ENCODE data around the gene AKT1.

Gene AKT1

DNA sequence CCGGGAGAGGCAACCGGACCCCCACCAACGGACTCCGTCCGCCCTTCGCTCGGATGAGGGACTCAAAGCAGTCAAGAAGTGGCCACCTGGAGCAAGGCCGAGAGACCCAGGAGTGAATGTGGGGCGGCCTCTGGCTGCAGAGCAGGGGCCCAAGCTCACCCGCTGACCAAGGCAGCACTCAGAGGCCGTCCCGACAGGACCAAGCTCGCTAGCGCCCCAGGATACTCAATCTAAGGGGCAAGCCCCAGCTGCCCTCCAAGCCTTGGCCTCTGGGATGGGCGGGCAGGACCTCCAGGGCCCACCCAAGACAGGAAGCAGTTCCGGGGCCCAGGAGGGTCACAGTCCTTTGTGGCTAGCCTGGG, 936 bp downstream of the AKT1 start:
- peak overlapping the region; percentile 80 to 89 for H3K4me3 ChIP-seq (ENCODE audit: low read length in 2 of 2)
- H4K8ac ChIP-seq (ENCODE audit: low read depth, low read length) = no peak overlapping the region
- no peak overlapping the region for H4K91ac ChIP-seq (ENCODE audit: low read depth, low read length, poor library complexity)
- H3K4me1 ChIP-seq (ENCODE audit: control insufficient read depth in 2 of 2, insufficient read depth in 1 of 2, low read depth in 1 of 2, low read length in 2 of 2) = peaks cover 19 to 39% of the 10 kb centered on the region in 2 donors
- peak overlapping the region; percentile 93 for H3K9ac ChIP-seq (ENCODE audit: low read depth, low read length, poor library complexity)
- H3K14ac ChIP-seq (ENCODE audit: low read length) = no peak overlapping the region
- no peak overlapping the region for H3K4ac ChIP-seq (ENCODE audit: low read length)
- no peak overlapping the region for H2BK12ac ChIP-seq (ENCODE audit: low read length)
- H3K27me3 ChIP-seq (ENCODE audit: control insufficient read depth in 3 of 3, insufficient read depth in 3 of 3, low read depth in 1 of 3, low read length in 3 of 3) = peaks cover 0 to 39% (median 31%) of the 10 kb centered on the region in 3 experiments
- H3K79me1 ChIP-seq (ENCODE audit: low read depth, low read length) = peaks cover 36% of the 10 kb centered on the region
- peak overlapping the region; percentile 28 for H2AFZ ChIP-seq (ENCODE audit: low read length)
- H2AK5ac ChIP-seq (ENCODE audit: low read depth, low read length) = peak overlapping the region; percentile 28
- peak overlapping the region; percentile 88 for H3K18ac ChIP-seq (ENCODE audit: low read length)
- H3K23ac ChIP-seq (ENCODE audit: low read depth, low read length, poor library complexity) = no peak overlapping the region
- H2BK120ac ChIP-seq (ENCODE audit: low read depth, low read length) = no peak overlapping the region
- peak overlapping the region; percentile 90 for H3K4me2 ChIP-seq (ENCODE audit: insufficient read depth, low read length, poor library complexity, severe bottlenecking)
- H2BK15ac ChIP-seq (ENCODE audit: low read length) = no peak overlapping the region
- DNase-seq (ENCODE audit: low spot score) = no peak
- peak overlapping the region; percentile 70 for H2BK5ac ChIP-seq (ENCODE audit: low read length)
- no peak overlapping the region for H3K27ac ChIP-seq (replicated peaks; ENCODE audit: low read length)
- peaks cover 17 to 41% of the 10 kb centered on the region in 2 donors for H3K36me3 ChIP-seq (replicated peaks in 1 of 2; ENCODE audit: control insufficient read depth in 2 of 2, insufficient read depth in 2 of 2, low read length in 2 of 2)
- H3K9me3 ChIP-seq (replicated peaks in 1 of 2; ENCODE audit: control insufficient read depth in 2 of 2, insufficient read depth in 1 of 2, low read depth in 1 of 2, low read length in 2 of 2) = no peaks in the 10 kb centered on the region
- no CpG with 5 or more reads among the region's 16 CpGs for WGBS, 2 donors (ENCODE audit: extremely low coverage in 2 of 2, insufficient read length in 2 of 2, insufficient replicate concordance in 1 of 2)

DNA sequence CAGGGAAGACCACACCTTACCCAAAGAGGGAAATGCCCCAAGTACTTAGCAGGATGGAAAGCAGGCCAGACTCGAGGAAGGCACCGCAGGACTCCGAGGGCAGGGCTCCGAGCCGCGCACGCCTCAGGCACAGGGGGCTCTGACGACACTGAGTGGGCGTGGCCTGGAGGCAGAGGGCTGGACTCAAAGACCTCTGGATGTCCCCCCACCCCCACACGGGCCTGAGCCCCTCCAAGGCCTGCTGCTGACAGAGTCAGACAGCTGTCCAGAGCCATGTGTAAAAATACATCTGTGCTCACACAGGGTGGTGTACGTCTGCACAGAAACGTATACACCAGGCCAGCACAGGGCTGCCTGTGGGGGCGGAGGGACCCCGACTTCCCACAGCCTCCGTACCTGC, 1.4 kb downstream of the AKT1 start:
- Histone ChIP-seq H2BK5ac (ENCODE audit: low read length) (no peak overlapping the region), H2AK5ac (ENCODE audit: low read depth, low read length) (peak overlapping the region; percentile 59), H4K8ac (ENCODE audit: low read depth, low read length) (no peak overlapping the region), H2AFZ (ENCODE audit: low read length) (no peak overlapping the region), H3K4me2 (ENCODE audit: insufficient read depth, low read length, poor library complexity, severe bottlenecking) (peak overlapping the region; percentile 90), H2BK120ac (ENCODE audit: low read depth, low read length) (no peak overlapping the region), H3K27me3 (ENCODE audit: control insufficient read depth in 3 of 3, insufficient read depth in 3 of 3, low read depth in 1 of 3, low read length in 3 of 3) (peaks cover 0 to 33% (median 26%) of the 10 kb centered on the region in 3 experiments), H3K36me3 (replicated peaks in 1 of 2; ENCODE audit: control insufficient read depth in 2 of 2, insufficient read depth in 2 of 2, low read length in 2 of 2) (peaks cover 17 to 46% of the 10 kb centered on the region in 2 donors), H3K18ac (ENCODE audit: low read length) (no peak overlapping the region), H3K9me3 (replicated peaks in 1 of 2; ENCODE audit: control insufficient read depth in 2 of 2, insufficient read depth in 1 of 2, low read depth in 1 of 2, low read length in 2 of 2) (no peaks in the 10 kb centered on the region), H3K79me1 (ENCODE audit: low read depth, low read length) (peaks cover 38% of the 10 kb centered on the region), H2BK12ac (ENCODE audit: low read length) (no peak overlapping the region), H3K4me1 (ENCODE audit: control insufficient read depth in 2 of 2, insufficient read depth in 1 of 2, low read depth in 1 of 2, low read length in 2 of 2) (peaks cover 19 to 39% of the 10 kb centered on the region in 2 donors), H2BK15ac (ENCODE audit: low read length) (no peak overlapping the region), H3K4me3 (ENCODE audit: low read length in 2 of 2) (peak overlapping the region; percentile 80 to 89), H3K4ac (ENCODE audit: low read length) (no peak overlapping the region), H3K14ac (ENCODE audit: low read length) (no peak overlapping the region), H4K91ac (ENCODE audit: low read depth, low read length, poor library complexity) (no peak overlapping the region), H3K9ac (ENCODE audit: low read depth, low read length, poor library complexity) (peak overlapping the region; percentile 73), H3K27ac (replicated peaks; ENCODE audit: low read length) (no peak overlapping the region), H3K23ac (ENCODE audit: low read depth, low read length, poor library complexity) (peak overlapping the region; percentile 46)
- WGBS, 2 donors (ENCODE audit: extremely low coverage in 2 of 2, insufficient read length in 2 of 2, insufficient replicate concordance in 1 of 2) = no CpG with 5 or more reads among the region's 15 CpGs
- DNase-seq (ENCODE audit: low spot score) = no peak

DNA sequence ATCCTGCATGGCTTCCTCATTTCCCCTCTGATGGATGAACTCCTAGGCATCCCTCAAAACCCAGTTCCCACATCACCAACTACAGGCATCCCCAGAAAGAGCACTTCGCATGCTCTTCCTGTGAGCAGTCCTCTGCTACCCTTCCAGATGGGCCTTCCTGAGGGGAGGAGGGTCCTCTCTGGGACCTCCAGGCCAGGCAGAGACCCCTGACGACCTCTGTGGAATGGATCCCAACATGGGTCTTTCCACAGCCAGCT, 1.9 kb downstream of the AKT1 start:
- H3K27me3 ChIP-seq (ENCODE audit: control insufficient read depth in 3 of 3, insufficient read depth in 3 of 3, low read depth in 1 of 3, low read length in 3 of 3) = peaks cover 0 to 29% (median 21%) of the 10 kb centered on the region in 3 experiments
- no peak overlapping the region for H3K23ac ChIP-seq (ENCODE audit: low read depth, low read length, poor library complexity)
- H3K79me1 ChIP-seq (ENCODE audit: low read depth, low read length) = peaks cover 38% of the 10 kb centered on the region
- no peaks in the 10 kb centered on the region for H3K9me3 ChIP-seq (replicated peaks in 1 of 2; ENCODE audit: control insufficient read depth in 2 of 2, insufficient read depth in 1 of 2, low read depth in 1 of 2, low read length in 2 of 2)
- no peak overlapping the region for H3K27ac ChIP-seq (replicated peaks; ENCODE audit: low read length)
- H3K36me3 ChIP-seq (replicated peaks in 1 of 2; ENCODE audit: control insufficient read depth in 2 of 2, insufficient read depth in 2 of 2, low read length in 2 of 2) = peaks cover 17 to 51% of the 10 kb centered on the region in 2 donors
- H3K4me2 ChIP-seq (ENCODE audit: insufficient read depth, low read length, poor library complexity, severe bottlenecking) = peak overlapping the region; percentile 12
- no peak overlapping the region for H2AFZ ChIP-seq (ENCODE audit: low read length)
- peaks cover 19 to 39% of the 10 kb centered on the region in 2 donors for H3K4me1 ChIP-seq (ENCODE audit: control insufficient read depth in 2 of 2, insufficient read depth in 1 of 2, low read depth in 1 of 2, low read length in 2 of 2)
- no peak overlapping the region for H2BK5ac ChIP-seq (ENCODE audit: low read length)
- no peak overlapping the region for H2BK120ac ChIP-seq (ENCODE audit: low read depth, low read length)
- peak overlapping the region in 1 of 2 donors; percentile 80 for H3K4me3 ChIP-seq (ENCODE audit: low read length in 2 of 2)
- no peak overlapping the region for H3K4ac ChIP-seq (ENCODE audit: low read length)
- no peak overlapping the region for H2BK15ac ChIP-seq (ENCODE audit: low read length)
- no peak overlapping the region for H4K8ac ChIP-seq (ENCODE audit: low read depth, low read length)
- H4K91ac ChIP-seq (ENCODE audit: low read depth, low read length, poor library complexity) = no peak overlapping the region
- H2BK12ac ChIP-seq (ENCODE audit: low read length) = no peak overlapping the region
- no peak overlapping the region for H3K14ac ChIP-seq (ENCODE audit: low read length)
- H3K18ac ChIP-seq (ENCODE audit: low read length) = peak overlapping the region; percentile 46
- DNase-seq (ENCODE audit: low spot score) = no peak
- H2AK5ac ChIP-seq (ENCODE audit: low read depth, low read length) = peak overlapping the region; percentile 59
- no peak overlapping the region for H3K9ac ChIP-seq (ENCODE audit: low read depth, low read length, poor library complexity)
- no CpG with 5 or more reads among the region's 2 CpGs for WGBS, 2 donors (ENCODE audit: extremely low coverage in 2 of 2, insufficient read length in 2 of 2, insufficient replicate concordance in 1 of 2)

- DNase-seq (ENCODE audit: low spot score) = no peak
- Histone ChIP-seq H3K36me3 (replicated peaks in 1 of 2; ENCODE audit: control insufficient read depth in 2 of 2, insufficient read depth in 2 of 2, low read length in 2 of 2) (peaks cover 17 to 56% of the 10 kb centered on the region in 2 donors), H2BK12ac (ENCODE audit: low read length) (no peak overlapping the region), H3K4me3 (ENCODE audit: low read length in 2 of 2) (peak overlapping the region in 1 of 2 donors; percentile 6), H3K9ac (ENCODE audit: low read depth, low read length, poor library complexity) (peak overlapping the region; percentile 50), H3K14ac (ENCODE audit: low read length) (no peak overlapping the region), H4K91ac (ENCODE audit: low read depth, low read length, poor library complexity) (no peak overlapping the region), H3K4me1 (ENCODE audit: control insufficient read depth in 2 of 2, insufficient read depth in 1 of 2, low read depth in 1 of 2, low read length in 2 of 2) (peaks cover 19 to 39% of the 10 kb centered on the region in 2 donors), H3K23ac (ENCODE audit: low read depth, low read length, poor library complexity) (no peak overlapping the region), H2AFZ (ENCODE audit: low read length) (no peak overlapping the region), H3K4me2 (ENCODE audit: insufficient read depth, low read length, poor library complexity, severe bottlenecking) (peak overlapping the region; percentile 12), H3K9me3 (replicated peaks in 1 of 2; ENCODE audit: control insufficient read depth in 2 of 2, insufficient read depth in 1 of 2, low read depth in 1 of 2, low read length in 2 of 2) (no peaks in the 10 kb centered on the region), H2BK5ac (ENCODE audit: low read length) (peak overlapping the region; percentile 24), H3K79me1 (ENCODE audit: low read depth, low read length) (peaks cover 43% of the 10 kb centered on the region), H3K27ac (replicated peaks; ENCODE audit: low read length) (no peak overlapping the region), H3K27me3 (ENCODE audit: control insufficient read depth in 3 of 3, insufficient read depth in 3 of 3, low read depth in 1 of 3, low read length in 3 of 3) (peaks cover 0 to 24% (median 16%) of the 10 kb centered on the region in 3 experiments), H2AK5ac (ENCODE audit: low read depth, low read length) (no peak overlapping the region), H2BK15ac (ENCODE audit: low read length) (no peak overlapping the region), H4K8ac (ENCODE audit: low read depth, low read length) (no peak overlapping the region), H3K18ac (ENCODE audit: low read length) (peak overlapping the region; percentile 38), H2BK120ac (ENCODE audit: low read depth, low read length) (no peak overlapping the region), H3K4ac (ENCODE audit: low read length) (no peak overlapping the region)
- no CpG with 5 or more reads among the region's 16 CpGs for WGBS, 2 donors (ENCODE audit: extremely low coverage in 2 of 2, insufficient read length in 2 of 2, insufficient replicate concordance in 1 of 2)
These were observed 2.4 kb downstream of the AKT1 start for GRCh38 chr14:104792945-104793702.

Measured in neuronal stem cell (in vitro differentiated cells).